ENCODE data around the gene C20orf204. TPM values are rescaled to one million over a fixed set of nuclear protein-coding genes. Genes with fewer than 3 reads are reported as not detected.

Gene C20orf204
- total RNA-seq, 3 donors from 2014 or later = 1.0 to 1.8 (median 1.7) TPM

- intact Hi-C loops (cut with DNase I, micrococcal nuclease) = no loop called here
- TF ChIP-seq CTCF (IDR thresholded peaks at IDR 0.05) = no peak
- DNase-seq = no peak
Observed at GRCh38 chr20:64073476-64074183, 37.6 kb downstream of the C20orf204 start.

GRCh38 chr20:64074184-64074789 lies 38.3 kb downstream of the C20orf204 start:
- intact Hi-C loops (cut with DNase I, micrococcal nuclease) = no loop called here
- peaks cover 7% of the 10 kb centered on the region for H3K4me1 ChIP-seq (ENCODE audit: low read depth)
- TF ChIP-seq CTCF (IDR thresholded peaks at IDR 0.05) = no peak
- DNase-seq (no peak), ATAC-seq (no peak)
- H3K36me3 ChIP-seq (ENCODE audit: low read depth) = no peaks in the 10 kb centered on the region
- no peak overlapping the region for H3K4me3 ChIP-seq
- H3K9me3 ChIP-seq = no peaks in the 10 kb centered on the region

More at GRCh38 chr20:64073476-64074183, 37.6 kb downstream of the C20orf204 start:
- ATAC-seq = no peak
- Histone ChIP-seq H3K4me1 (ENCODE audit: low read depth) (peaks cover under 1% of the 10 kb centered on the region), H3K4me3 (no peak overlapping the region), H3K9me3 (no peaks in the 10 kb centered on the region), H3K36me3 (ENCODE audit: low read depth) (no peaks in the 10 kb centered on the region)

GRCh38 chr20:64074963-64075362 lies 39.0 kb downstream of the C20orf204 start:
- Histone ChIP-seq H3K36me3 (ENCODE audit: low read depth) (no peaks in the 10 kb centered on the region), H3K4me1 (ENCODE audit: low read depth) (peaks cover 9% of the 10 kb centered on the region), H3K4me3 (no peak overlapping the region), H3K9me3 (no peaks in the 10 kb centered on the region)
- no peak for ATAC-seq
- DNase-seq = no peak
- TF ChIP-seq CTCF (IDR thresholded peaks at IDR 0.05) = no peak
- intact Hi-C loops (cut with DNase I, micrococcal nuclease) = no loop called here

- intact Hi-C loops (cut with DNase I, micrococcal nuclease) = no loop called here
- no peaks in the 10 kb centered on the region for H3K36me3 ChIP-seq (ENCODE audit: low read depth)
- H3K9me3 ChIP-seq = no peaks in the 10 kb centered on the region
- no peak for ATAC-seq
- H3K4me1 ChIP-seq (ENCODE audit: low read depth) = peaks cover 12% of the 10 kb centered on the region
- no peak overlapping the region for H3K4me3 ChIP-seq
- DNase-seq = no peak
- TF ChIP-seq CTCF (IDR thresholded peaks at IDR 0.05) = no peak
Observed at GRCh38 chr20:64075556-64075955, 39.6 kb downstream of the C20orf204 start.

GRCh38 chr20:64076061-64076997 lies 40.3 kb downstream of the C20orf204 start:
- no peak for TF ChIP-seq CTCF (IDR thresholded peaks at IDR 0.05)
- ATAC-seq = no peak
- intact Hi-C loops (cut with DNase I, micrococcal nuclease) = no loop called here
- Histone ChIP-seq H3K4me3 (no peak overlapping the region), H3K4me1 (ENCODE audit: low read depth) (peaks cover 12% of the 10 kb centered on the region), H3K36me3 (ENCODE audit: low read depth) (no peaks in the 10 kb centered on the region), H3K9me3 (no peaks in the 10 kb centered on the region)
- DNase-seq = no peak

Data from mucosa of descending colon (tissue), 3 donors.